Heart left ventricle (tissue), 16 donors: ENCODE data around the gene CBX2. TPM values are rescaled to one million over a fixed set of nuclear protein-coding genes. Genes with fewer than 3 reads are reported as not detected.

Experiments
- ATAC-seq, 4 donors: fragments of 200-7000 bp; cut with Tn5 transposase; one replicate each; pipeline ENCODE4 v1.9.1; 2020 to 2022; ENCODE audit warnings: moderate library complexity in 4 of 4, mild to moderate bottlenecking in 3 of 4, moderate number of reproducible peaks in 1 of 4
- DNase-seq, 5 donors: peaks; one replicate each; pipeline ENCODE4 v3.0.0-alpha.2; 2020
- H3K27ac ChIP-seq, 12 donors: fragments of 200-600 bp; sonication (generic) in 4 of 12; one replicate each; pipeline versions ENCODE4 v1.5.0 to v1.8.0; 2016 to 2022; ENCODE audit warnings: mild to moderate bottlenecking in 2 of 12
- H3K27me3 ChIP-seq, 9 donors: fragments of 200-600 bp; sonication (generic) in 2 of 9; one replicate each; pipeline versions ENCODE4 v1.5.1 to v1.8.0; 2016 to 2022; ENCODE audit warnings: mild to moderate bottlenecking in 3 of 9
- H3K36me3 ChIP-seq, 9 donors: fragments of 200-600 bp; sonication (generic) in 2 of 9; one replicate each; pipeline versions ENCODE4 v1.5.0 to v1.8.0; 2018 to 2022; ENCODE audit warnings: mild to moderate bottlenecking in 2 of 9
- H3K4me1 ChIP-seq, 12 donors: fragments of 200-600 bp; sonication (generic) in 4 of 12; one replicate each; pipeline versions ENCODE4 v1.5.0 to v1.8.0; 2016 to 2022; ENCODE audit warnings: mild to moderate bottlenecking in 3 of 12
- H3K4me3 ChIP-seq, 12 donors: fragments of 200-600 bp; sonication (generic) in 4 of 12; one replicate each; pipeline versions ENCODE4 v1.5.0 to v1.8.0; 2017 to 2022; ENCODE audit warnings: mild to moderate bottlenecking in 9 of 12, moderate library complexity in 4 of 12
- H3K9me3 ChIP-seq, 12 donors: fragments of 200-600 bp; sonication (generic) in 4 of 12; one replicate each; pipeline versions ENCODE4 v1.5.0 to v1.8.0; 2016 to 2022; ENCODE audit warnings: mild to moderate bottlenecking in 1 of 12
- POLR2A ChIP-seq, 2 donors: fragments of 450-650 bp; IDR thresholded peaks; one replicate each; pipeline ENCODE4 v1.6.1; 2017; ENCODE audit warnings: antibody characterized with exemption in 2 of 2, mild to moderate bottlenecking in 2 of 2, moderate library complexity in 2 of 2
- WGBS, 4 donors: extraction: QIAGEN DNeasy Blood & Tissue Kit in 2 of 4; methylation state at CpG; one replicate each; pipeline versions ENCODE4 v1.1.5 to v1.1.7; 2013 to 2018; 5-methylcytosine and 5-hydroxymethylcytosine counted together
- intact Hi-C, 10 donors: fragments of 100-400 bp; cut with DNase I; formaldehyde crosslinking; loops; one replicate each; pipeline versions ENCODE4 v1.11.1 to v1.14.2; 2022
- polyA plus RNA-seq, 2 donors: library from polyadenylated mRNA; stranded (reverse); fragments of 200-250 nt; gene quantifications; one replicate each; pipeline ENCODE4 v1.2.3, GENCODE V29; 2013
- total RNA-seq, 9 donors: library from RNA; depleted of rRNA in 2 of 9; stranded (reverse); fragments of >200 nt in 2 of 9; fragmentation: NEBNext Ultra II Directional in 3 of 9; extraction: Animal tissue kit (Norgen Biotek cat#: 25700) in 3 of 9; gene quantifications; one replicate each; pipeline versions ENCODE4 v1.1.0 to v1.2.4, GENCODE V29; 2016 to 2023
- TF ChIP-seq, protein P1 (sequence below), 12 donors: fragments of 200-600 bp; sonication (generic) in 4 of 12; IDR thresholded peaks; one replicate each; pipeline versions ENCODE4 v1.5.0 to v1.8.0; 2018 to 2022; ENCODE audit warnings: antibody characterized with exemption in 12 of 12, mild to moderate bottlenecking in 5 of 12
- donor health status: ischemic (EF 13 %, LVEDD 7.1; RV severe dilation, severe dysfunction).
- donor health status: healthy with polysubstance abuse.
- donor health status: DM: no; HTN: yes; CAD: no.
- donor health status: DM: no; HTN: no; CAD: no.
- donor health status: ischemic (EF 25% LVEDD 6.9; RV normal size, moderate dysfunction).
- donor health status: ischemic (EF 25% LVEDD 5.7; RV mildly dilated, moderate dysfunction).
- donor health status: healthy.
- donor health status: DM: yes; HTN: yes; CAD: no.
- donor health status: ischemic (EF 35%, LVEDD 5.7; RV mildly dilated, moderate dysfunction).
- donor health status: nonischemic (EF 11% LVEDD 7.7; RV severe dilation, severe dysfunction).
- donor health status: DM: yes; HTN: yes; CAD: no.
- donor health status: PGD.
- donor health status: ischemic (EF 29% LVEDD 5.4; RV normal size, mild dysfunction).
- donor health status: nonischemic (EF 23%, LVEDD 6.1; RV moderate dilation, normal function).

CBX2 gene
- total and polyA plus RNA-seq, 11 donors = 2.4 to 4.3 (median 3.1) TPM

DNA sequence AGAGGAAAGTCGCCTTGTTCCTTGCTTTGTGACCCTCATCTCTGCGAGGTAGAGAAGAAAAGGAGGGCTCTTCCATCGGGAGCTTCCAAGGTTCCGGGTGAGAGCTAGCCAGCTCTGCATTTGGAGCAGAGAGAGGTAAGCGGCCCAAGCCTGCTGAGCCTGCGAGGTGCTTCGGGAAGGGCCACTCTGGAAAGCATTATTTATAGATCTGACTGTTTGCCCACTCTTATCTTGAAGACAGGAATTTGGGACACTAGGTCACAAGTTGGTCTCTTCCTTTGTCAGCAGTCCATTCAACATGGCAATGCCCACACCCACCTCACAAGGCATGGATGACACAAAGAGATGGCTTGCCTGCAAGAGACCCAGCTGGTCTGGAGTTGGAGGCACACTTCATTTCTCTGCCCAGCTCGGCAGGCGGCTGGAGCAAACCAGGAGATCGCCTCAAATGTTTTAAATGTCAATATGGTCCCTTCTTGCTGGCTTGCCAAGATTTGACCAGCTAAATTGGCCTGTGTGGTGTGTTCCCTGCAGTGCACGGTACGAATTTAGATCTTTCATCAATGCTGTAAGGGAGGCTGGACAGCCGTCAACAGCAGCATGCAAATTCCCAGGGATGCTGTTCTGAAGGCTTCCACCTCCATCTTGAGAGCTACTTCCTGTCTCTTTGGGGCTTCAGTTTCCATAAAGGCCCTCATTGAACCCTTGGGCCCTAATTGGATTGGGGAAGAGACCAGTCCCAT lies 41.8 kb downstream of the CBX2 start:
- TF ChIP-seq POLR2A (IDR thresholded peaks at IDR 0.05) = no peak
- TF ChIP-seq, protein P1, sequence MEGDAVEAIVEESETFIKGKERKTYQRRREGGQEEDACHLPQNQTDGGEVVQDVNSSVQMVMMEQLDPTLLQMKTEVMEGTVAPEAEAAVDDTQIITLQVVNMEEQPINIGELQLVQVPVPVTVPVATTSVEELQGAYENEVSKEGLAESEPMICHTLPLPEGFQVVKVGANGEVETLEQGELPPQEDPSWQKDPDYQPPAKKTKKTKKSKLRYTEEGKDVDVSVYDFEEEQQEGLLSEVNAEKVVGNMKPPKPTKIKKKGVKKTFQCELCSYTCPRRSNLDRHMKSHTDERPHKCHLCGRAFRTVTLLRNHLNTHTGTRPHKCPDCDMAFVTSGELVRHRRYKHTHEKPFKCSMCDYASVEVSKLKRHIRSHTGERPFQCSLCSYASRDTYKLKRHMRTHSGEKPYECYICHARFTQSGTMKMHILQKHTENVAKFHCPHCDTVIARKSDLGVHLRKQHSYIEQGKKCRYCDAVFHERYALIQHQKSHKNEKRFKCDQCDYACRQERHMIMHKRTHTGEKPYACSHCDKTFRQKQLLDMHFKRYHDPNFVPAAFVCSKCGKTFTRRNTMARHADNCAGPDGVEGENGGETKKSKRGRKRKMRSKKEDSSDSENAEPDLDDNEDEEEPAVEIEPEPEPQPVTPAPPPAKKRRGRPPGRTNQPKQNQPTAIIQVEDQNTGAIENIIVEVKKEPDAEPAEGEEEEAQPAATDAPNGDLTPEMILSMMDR (IDR thresholded peaks at IDR 0.05) = no peak
- no peak for DNase-seq
- Histone ChIP-seq H3K4me1 (peaks cover 3 to 33% (median 14%) of the 10 kb centered on the region in 12 donors), H3K27ac (peak overlapping the region in 7 of 12 donors; percentile 34 to 68 (median 64)), H3K27me3 (peaks cover 5 to 37% (median 20%) of the 10 kb centered on the region in 9 donors), H3K36me3 (no peaks in the 10 kb centered on the region), H3K4me3 (no peak overlapping the region), H3K9me3 (no peaks in the 10 kb centered on the region)
- intact Hi-C loops = loop anchor here in 1 of 10 donors (5.0 kb wide), 1 partner anchor 53 kb away; no protein-coding TSS in a partner anchor
- peak; percentile 62 to 79 (median 65) for ATAC-seq
- 52 to 63% (median 59%) methylated on average over 12 to 13 of the region's 13 CpGs for WGBS, 4 donors

DNA sequence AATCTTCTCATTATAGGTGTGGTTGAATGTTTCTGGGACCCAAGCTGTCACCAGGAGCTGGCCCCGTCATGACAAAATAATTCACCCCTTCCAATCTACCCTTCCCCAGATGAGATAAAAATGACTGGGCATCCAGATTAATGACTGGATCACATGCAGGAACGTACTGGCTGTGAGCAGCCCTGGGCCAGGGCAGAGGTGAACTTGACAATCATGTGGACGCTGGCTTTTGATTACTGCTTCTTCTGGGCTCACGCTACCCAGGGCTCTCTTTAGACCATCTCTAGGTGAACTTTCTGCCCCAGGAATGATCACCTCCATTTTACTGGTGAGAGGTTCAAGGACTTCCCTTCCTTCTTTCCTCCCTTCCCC lies 43.0 kb downstream of the CBX2 start:
- H3K27ac ChIP-seq = peak overlapping the region in 1 of 12 donors; percentile 47
- TF ChIP-seq POLR2A (IDR thresholded peaks at IDR 0.05) = no peak
- TF ChIP-seq, protein P1 (IDR thresholded peaks at IDR 0.05) = no peak

DNA sequence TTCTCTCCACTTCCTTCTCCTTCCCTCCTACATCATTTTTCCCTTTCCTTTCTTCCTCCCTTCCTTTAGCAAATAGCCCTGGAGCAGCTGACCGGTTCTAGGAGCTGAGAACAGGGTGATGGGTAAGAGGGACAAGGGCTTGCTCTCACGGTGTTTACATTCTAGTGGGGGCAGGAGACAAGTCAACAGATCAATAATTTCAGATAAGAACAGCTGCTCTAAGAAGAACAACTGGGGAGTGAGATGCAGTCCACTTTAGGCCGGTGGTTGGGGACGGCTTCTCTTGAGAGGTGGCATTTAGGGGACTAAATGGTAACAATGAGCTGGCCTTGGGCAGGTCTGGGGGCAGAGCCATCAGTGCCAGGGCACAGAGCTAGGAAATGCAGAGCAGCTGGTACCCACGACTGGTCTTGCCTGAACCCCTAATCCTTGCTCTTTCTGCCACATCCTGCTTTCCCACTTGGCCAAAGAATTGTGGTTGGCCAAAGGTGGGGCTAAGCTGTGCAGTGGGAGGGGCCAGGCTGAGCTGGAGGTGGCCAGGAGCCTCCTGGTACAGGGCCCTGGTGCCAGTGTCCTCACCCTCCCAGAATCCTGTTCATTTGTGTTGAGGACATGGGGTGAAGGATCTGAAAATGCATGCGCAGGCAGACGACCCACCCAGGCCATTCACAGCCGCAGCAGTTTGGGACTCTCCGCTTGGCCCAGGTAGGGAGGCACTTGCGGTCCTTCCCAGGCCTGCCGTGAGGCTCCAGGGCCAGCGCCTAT lies 43.6 kb downstream of the CBX2 start:
- intact Hi-C loops = no loop called here
- Histone ChIP-seq H3K27me3 (peaks cover 0 to 19% (median 2%) of the 10 kb centered on the region in 9 donors), H3K9me3 (no peaks in the 10 kb centered on the region), H3K27ac (no peak overlapping the region), H3K4me3 (no peak overlapping the region), H3K4me1 (peaks cover 0 to 26% (median 9%) of the 10 kb centered on the region in 12 donors), H3K36me3 (no peaks in the 10 kb centered on the region)
- peak in 1 of 4 donors; percentile 5 for ATAC-seq
- WGBS, 4 donors = 84 to 92% (median 89%) methylated on average over 9 to 12 of the region's 12 CpGs
- no peak for DNase-seq
- TF ChIP-seq, protein P1 (IDR thresholded peaks at IDR 0.05) = no peak
- no peak for TF ChIP-seq POLR2A (IDR thresholded peaks at IDR 0.05)

More for the DNA sequence above, 43.0 kb downstream of the CBX2 start:
- ATAC-seq (no peak), DNase-seq (no peak)
- 50 to 72% (median 66%) methylated on average over 4 of the region's 4 CpGs for WGBS, 4 donors
- H3K4me1 ChIP-seq = peaks cover 0 to 26% (median 8%) of the 10 kb centered on the region in 12 donors
- H3K27me3 ChIP-seq = peaks cover 0 to 24% (median 7%) of the 10 kb centered on the region in 9 donors
- intact Hi-C loops = no loop called here
- no peaks in the 10 kb centered on the region for H3K36me3 ChIP-seq
- H3K9me3 ChIP-seq = no peaks in the 10 kb centered on the region
- H3K4me3 ChIP-seq = no peak overlapping the region

DNA sequence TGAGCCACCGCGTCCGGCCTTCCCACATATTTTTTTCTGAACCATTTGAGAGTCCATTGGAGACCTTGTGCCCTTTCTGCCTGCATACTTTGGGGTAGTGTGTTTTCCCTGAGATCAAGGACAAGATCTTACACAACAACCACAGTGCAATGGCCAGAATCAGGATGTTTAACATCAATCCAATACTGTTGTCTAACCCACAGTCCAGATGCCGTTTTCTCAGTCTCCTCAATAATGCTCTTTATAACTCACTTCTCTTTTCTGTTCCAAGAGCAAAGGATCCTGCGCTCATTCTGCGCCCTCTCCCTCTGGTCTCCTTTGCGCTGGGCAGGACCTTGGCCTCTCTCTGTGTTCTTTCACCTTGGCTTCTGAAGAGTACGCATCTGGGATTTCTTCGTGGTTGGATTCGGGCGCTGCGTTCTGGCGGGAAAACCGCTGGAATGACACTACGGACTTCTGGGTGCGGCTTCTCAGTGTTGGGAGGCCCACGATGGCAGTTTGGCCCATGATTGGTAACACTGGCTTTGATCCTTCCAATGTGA lies 44.7 kb downstream of the CBX2 start:
- no peak for DNase-seq

More for the DNA sequence above, 44.7 kb downstream of the CBX2 start:
- Histone ChIP-seq H3K9me3 (no peaks in the 10 kb centered on the region), H3K27me3 (peaks cover 0 to 8% (median 0%) of the 10 kb centered on the region in 9 donors), H3K4me3 (no peak overlapping the region), H3K36me3 (no peaks in the 10 kb centered on the region), H3K4me1 (peaks cover 0 to 26% (median 10%) of the 10 kb centered on the region in 12 donors), H3K27ac (no peak overlapping the region)
- no peak for ATAC-seq
- intact Hi-C loops = no loop called here
- no peak for TF ChIP-seq POLR2A (IDR thresholded peaks at IDR 0.05)
- TF ChIP-seq, protein P1 (IDR thresholded peaks at IDR 0.05) = no peak
- 93 to 97% (median 95%) methylated on average over 17 of the region's 17 CpGs for WGBS, 4 donors
